Endodermal cell (in vitro differentiated cells): ENCODE data around the gene SAMD4B. TPM values are rescaled to one million over a fixed set of nuclear protein-coding genes. Genes with fewer than 3 reads are reported as not detected.

ENCODE experiments used
- DNase-seq: peaks from one replicate; pipeline ENCODE4 v3.0.0-alpha.2; 2017
- H3K27ac ChIP-seq: 2 replicates; pipeline ENCODE4 v1.5.1; 2013; ENCODE audit warnings: mild to moderate bottlenecking, low read depth, low read length, moderate library complexity
- H3K27me3 ChIP-seq: 2 replicates; pipeline ENCODE4 v1.6.1; 2013; ENCODE audit warnings: mild to moderate bottlenecking, low read length, moderate library complexity; ENCODE audit not compliant: insufficient read depth, control insufficient read depth, poor library complexity, severe bottlenecking
- H3K36me3 ChIP-seq: 2 replicates; pipeline ENCODE4 v1.7.0; 2013; ENCODE audit warnings: mild to moderate bottlenecking, low read length, moderate library complexity; ENCODE audit not compliant: control insufficient read depth, insufficient read depth
- H3K4me1 ChIP-seq: one replicate; pipeline ENCODE4 v1.7.0; 2013; ENCODE audit warnings: low read length; ENCODE audit not compliant: control insufficient read depth, insufficient read depth
- H3K4me3 ChIP-seq: 2 replicates; pipeline ENCODE4 v1.5.1; 2013; ENCODE audit warnings: mild to moderate bottlenecking, low read length, moderate library complexity
- H3K9ac ChIP-seq: 2 replicates; pipeline ENCODE4 v1.6.1; 2013; ENCODE audit warnings: mild to moderate bottlenecking, low read length, moderate library complexity; ENCODE audit not compliant: poor library complexity, severe bottlenecking; ENCODE audit errors: extremely low read depth
- H3K9me3 ChIP-seq: 2 replicates; pipeline ENCODE4 v1.6.1; 2013; ENCODE audit warnings: mild to moderate bottlenecking, low read length, moderate library complexity; ENCODE audit not compliant: control insufficient read depth
- H3K27ac Mint-ChIP-seq: 2 replicates; pipeline ENCODE4 v1.8.0; 2020; ENCODE audit warnings: mixed read lengths
- H3K27me3 Mint-ChIP-seq: 2 replicates; pipeline ENCODE4 v1.8.0; 2021; ENCODE audit warnings: mild to moderate bottlenecking, mixed read lengths; ENCODE audit not compliant: insufficient read depth
- H3K36me3 Mint-ChIP-seq: 2 replicates; pipeline ENCODE4 v1.8.0; 2020; ENCODE audit warnings: low read depth, mixed read lengths
- H3K4me1 Mint-ChIP-seq: 2 replicates; pipeline ENCODE4 v1.8.0; 2020; ENCODE audit warnings: mixed read lengths
- H3K4me3 Mint-ChIP-seq: 2 replicates; pipeline ENCODE4 v1.8.0; 2020; ENCODE audit warnings: mild to moderate bottlenecking, moderate library complexity, mixed read lengths
- H3K9me3 Mint-ChIP-seq: 2 replicates; pipeline ENCODE4 v1.8.0; 2020; ENCODE audit warnings: mild to moderate bottlenecking, mixed read lengths
- WGBS, 2 experiments: methylation state at CpG; one replicate each; pipeline versions ENCODE4 v1.1.5 to v1.1.7; 2013; ENCODE audit warnings: missing lambda C conversion rate in 2 of 2, mixed read lengths in 1 of 2; ENCODE audit not compliant: insufficient coverage in 1 of 2, insufficient read length in 1 of 2; 5-methylcytosine and 5-hydroxymethylcytosine counted together
- total RNA-seq, 2 donors: library from RNA; stranded (reverse); fragmentation: NEBNext Ultra II Directional in 1 of 2; extraction: Animal tissue kit (Norgen Biotek cat#: 25700) in 1 of 2; gene quantifications; 2 replicates in 1 of 2; 3 replicates in 1 of 2; pipeline ENCODE4 v1.2.1, GENCODE V29; 2021
- TF ChIP-seq, protein P1 (sequence below): fragments of 200-600 bp; sonication (generic); conservative IDR thresholded peaks from 2 replicates; pipeline ENCODE4 v1.5.0; 2021; ENCODE audit warnings: antibody characterized with exemption, mild to moderate bottlenecking

The SAMD4B gene
- total RNA-seq, 2 donors from 2014 or later: 155 to 159 TPM

DNA sequence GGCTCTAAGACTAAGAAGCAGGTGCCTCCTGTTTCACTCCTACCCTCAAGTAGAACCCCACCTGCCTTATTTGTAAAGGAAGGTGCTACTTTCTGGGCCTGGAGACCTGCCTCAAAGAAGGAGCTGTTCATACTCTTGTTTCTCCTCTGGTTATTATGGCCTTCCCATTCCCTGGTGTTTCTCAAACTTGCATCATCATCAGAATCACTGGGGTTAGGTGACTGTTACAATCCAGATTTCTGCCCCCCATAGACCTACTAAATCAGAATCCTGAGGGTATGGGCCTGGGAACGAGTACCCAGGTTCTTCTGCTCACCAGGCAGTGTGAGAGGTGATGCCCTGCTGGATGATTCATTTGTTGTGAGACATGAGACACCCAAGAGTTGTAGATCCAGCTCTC lies 18.4 kb downstream of the SAMD4B start:
- no peak overlapping the region for H3K27ac ChIP-seq
- no peaks in the 10 kb centered on the region for H3K9me3 Mint-ChIP-seq
- H3K27me3 ChIP-seq: no peaks in the 10 kb centered on the region
- H3K4me1 ChIP-seq: no peaks in the 10 kb centered on the region
- no peaks in the 10 kb centered on the region for H3K27me3 Mint-ChIP-seq
- peaks cover 82% of the 10 kb centered on the region for H3K36me3 Mint-ChIP-seq
- H3K36me3 ChIP-seq: peaks cover 82% of the 10 kb centered on the region
- H3K4me3 Mint-ChIP-seq: no peak overlapping the region
- no peak overlapping the region for H3K4me3 ChIP-seq
- no peak for DNase-seq
- H3K9ac ChIP-seq: no peak overlapping the region
- 83 to 100% methylated on average over 1 of the region's 1 CpG for WGBS, 2 experiments
- H3K9me3 ChIP-seq: no peaks in the 10 kb centered on the region
- TF ChIP-seq, protein P1, sequence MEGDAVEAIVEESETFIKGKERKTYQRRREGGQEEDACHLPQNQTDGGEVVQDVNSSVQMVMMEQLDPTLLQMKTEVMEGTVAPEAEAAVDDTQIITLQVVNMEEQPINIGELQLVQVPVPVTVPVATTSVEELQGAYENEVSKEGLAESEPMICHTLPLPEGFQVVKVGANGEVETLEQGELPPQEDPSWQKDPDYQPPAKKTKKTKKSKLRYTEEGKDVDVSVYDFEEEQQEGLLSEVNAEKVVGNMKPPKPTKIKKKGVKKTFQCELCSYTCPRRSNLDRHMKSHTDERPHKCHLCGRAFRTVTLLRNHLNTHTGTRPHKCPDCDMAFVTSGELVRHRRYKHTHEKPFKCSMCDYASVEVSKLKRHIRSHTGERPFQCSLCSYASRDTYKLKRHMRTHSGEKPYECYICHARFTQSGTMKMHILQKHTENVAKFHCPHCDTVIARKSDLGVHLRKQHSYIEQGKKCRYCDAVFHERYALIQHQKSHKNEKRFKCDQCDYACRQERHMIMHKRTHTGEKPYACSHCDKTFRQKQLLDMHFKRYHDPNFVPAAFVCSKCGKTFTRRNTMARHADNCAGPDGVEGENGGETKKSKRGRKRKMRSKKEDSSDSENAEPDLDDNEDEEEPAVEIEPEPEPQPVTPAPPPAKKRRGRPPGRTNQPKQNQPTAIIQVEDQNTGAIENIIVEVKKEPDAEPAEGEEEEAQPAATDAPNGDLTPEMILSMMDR: no peak
- H3K27ac Mint-ChIP-seq: no peak overlapping the region
- no peaks in the 10 kb centered on the region for H3K4me1 Mint-ChIP-seq

DNA sequence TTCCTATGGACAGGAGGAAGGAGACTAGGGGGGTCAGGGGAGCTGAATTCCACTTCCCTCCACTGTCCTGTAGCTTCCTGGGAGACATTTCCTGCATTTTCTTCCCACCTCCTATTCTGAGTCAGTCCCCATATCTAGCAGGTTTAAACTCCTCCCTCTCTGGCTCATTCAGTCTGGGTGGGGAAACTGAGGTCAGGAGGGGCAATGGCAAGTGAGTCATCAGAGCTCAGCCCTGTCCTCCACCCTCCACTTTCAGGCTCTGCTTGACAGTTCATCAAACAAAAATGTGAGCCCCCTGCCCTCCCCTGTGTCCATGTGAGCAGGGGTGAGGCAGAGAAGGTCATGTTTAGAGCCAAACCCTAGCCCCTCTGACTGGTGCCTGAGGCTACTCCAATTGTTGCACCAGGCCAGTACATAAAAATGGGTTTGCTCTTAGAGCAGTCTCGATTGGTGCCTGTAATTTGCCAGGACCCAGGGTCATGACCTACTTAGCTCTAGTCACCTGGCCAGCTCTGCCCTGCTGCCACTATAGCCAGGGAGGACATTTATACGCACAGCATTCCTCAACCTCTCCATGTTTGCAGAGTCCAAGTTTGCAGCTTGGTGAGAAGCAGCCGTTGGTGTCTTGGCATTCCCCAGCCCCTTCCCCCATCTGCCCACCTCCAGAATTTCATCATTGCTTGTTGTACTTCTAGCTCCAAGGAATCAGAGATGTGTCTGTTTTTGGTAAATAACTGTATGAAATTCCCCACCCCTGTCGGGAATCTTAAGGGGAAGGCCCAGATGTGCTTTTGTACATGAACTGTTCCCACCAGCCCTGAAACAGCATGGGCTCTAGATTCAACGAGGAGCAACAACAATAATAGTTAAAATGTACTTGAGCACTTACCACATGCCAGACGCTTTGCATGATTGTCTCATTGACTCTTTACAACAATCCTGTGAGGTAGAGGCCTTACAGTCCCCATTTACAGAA lies 20.7 kb downstream of the SAMD4B start:
- Mint-ChIP-seq H3K4me1 (no peaks in the 10 kb centered on the region), H3K36me3 (peaks cover 74% of the 10 kb centered on the region), H3K27ac (no peak overlapping the region), H3K4me3 (no peak overlapping the region), H3K27me3 (no peaks in the 10 kb centered on the region), H3K9me3 (no peaks in the 10 kb centered on the region)
- Histone ChIP-seq H3K9ac (no peak overlapping the region), H3K4me1 (no peaks in the 10 kb centered on the region), H3K27me3 (no peaks in the 10 kb centered on the region), H3K4me3 (no peak overlapping the region), H3K27ac (no peak overlapping the region), H3K9me3 (no peaks in the 10 kb centered on the region), H3K36me3 (peaks cover 75% of the 10 kb centered on the region)
- TF ChIP-seq, protein P1: no peak
- no peak for DNase-seq
- 88 to 89% methylated on average over 5 to 6 of the region's 6 CpGs for WGBS, 2 experiments

DNA sequence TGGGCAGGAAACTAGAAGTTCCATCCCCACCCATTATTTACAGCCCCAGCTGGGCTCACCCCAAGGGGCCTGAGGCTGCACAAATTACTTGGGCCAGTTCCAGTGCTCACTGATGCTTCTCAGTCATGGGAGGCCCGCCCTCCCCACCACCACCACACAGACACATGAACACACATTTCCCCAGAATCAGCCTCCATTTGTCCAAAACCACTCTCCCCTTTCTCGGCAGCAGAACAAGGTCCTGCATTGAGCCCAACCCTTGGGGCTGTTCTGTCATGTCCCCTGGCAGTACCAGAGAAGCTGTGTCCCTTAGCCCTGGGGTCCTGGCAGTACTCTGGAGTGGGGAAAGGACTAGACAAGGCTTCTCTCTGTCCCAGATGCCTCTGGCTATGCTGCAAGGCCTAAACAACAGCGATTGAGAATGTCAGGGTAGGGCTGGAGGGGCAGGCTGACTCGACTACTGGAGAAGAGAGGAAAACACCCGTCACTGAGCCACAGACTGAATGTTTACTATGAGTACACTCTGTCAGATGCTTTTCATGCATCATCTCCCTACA lies 21.8 kb downstream of the SAMD4B start:
- H3K4me3 Mint-ChIP-seq: no peak overlapping the region
- no peaks in the 10 kb centered on the region for H3K9me3 ChIP-seq
- H3K9me3 Mint-ChIP-seq: no peaks in the 10 kb centered on the region
- H3K27ac ChIP-seq: no peak overlapping the region
- H3K9ac ChIP-seq: no peak overlapping the region
- H3K27ac Mint-ChIP-seq: no peak overlapping the region
- no peaks in the 10 kb centered on the region for H3K27me3 Mint-ChIP-seq
- H3K4me3 ChIP-seq: no peak overlapping the region
- TF ChIP-seq, protein P1: no peak
- H3K4me1 Mint-ChIP-seq: no peaks in the 10 kb centered on the region
- H3K4me1 ChIP-seq: no peaks in the 10 kb centered on the region
- H3K27me3 ChIP-seq: no peaks in the 10 kb centered on the region
- peaks cover 72% of the 10 kb centered on the region for H3K36me3 ChIP-seq
- peaks cover 73% of the 10 kb centered on the region for H3K36me3 Mint-ChIP-seq
- DNase-seq: no peak
- WGBS, 2 experiments: 92% methylated on average over 5 of the region's 5 CpGs; no CpG with 5 or more reads in 1 of the 2 experiments
